ENCODE data around the gene BEAN1.

DNA sequence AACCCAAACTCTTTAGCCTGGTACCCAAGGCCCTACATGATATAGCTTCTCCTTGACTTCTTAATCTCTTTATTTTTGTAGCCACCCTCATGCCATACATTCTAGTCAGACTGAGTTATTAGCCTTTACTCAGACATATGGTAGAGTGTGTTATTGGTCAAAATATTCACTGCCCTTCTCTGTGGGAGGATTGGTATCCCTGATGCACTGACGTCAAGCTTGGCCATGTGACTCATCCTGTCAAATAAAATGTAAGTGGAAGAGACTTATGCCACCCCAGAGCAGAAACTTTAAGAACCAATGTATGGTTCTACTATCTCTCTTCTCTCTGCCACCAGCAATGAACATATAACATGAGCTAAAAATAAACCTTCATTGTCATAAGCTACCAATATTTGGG lies 12.2 kb upstream of the BEAN1 start:
- TF ChIP-seq, protein P1, sequence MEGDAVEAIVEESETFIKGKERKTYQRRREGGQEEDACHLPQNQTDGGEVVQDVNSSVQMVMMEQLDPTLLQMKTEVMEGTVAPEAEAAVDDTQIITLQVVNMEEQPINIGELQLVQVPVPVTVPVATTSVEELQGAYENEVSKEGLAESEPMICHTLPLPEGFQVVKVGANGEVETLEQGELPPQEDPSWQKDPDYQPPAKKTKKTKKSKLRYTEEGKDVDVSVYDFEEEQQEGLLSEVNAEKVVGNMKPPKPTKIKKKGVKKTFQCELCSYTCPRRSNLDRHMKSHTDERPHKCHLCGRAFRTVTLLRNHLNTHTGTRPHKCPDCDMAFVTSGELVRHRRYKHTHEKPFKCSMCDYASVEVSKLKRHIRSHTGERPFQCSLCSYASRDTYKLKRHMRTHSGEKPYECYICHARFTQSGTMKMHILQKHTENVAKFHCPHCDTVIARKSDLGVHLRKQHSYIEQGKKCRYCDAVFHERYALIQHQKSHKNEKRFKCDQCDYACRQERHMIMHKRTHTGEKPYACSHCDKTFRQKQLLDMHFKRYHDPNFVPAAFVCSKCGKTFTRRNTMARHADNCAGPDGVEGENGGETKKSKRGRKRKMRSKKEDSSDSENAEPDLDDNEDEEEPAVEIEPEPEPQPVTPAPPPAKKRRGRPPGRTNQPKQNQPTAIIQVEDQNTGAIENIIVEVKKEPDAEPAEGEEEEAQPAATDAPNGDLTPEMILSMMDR (IDR thresholded peaks at IDR 0.05; ENCODE audit: low read depth, low read length) = no peak
- no peak for TF ChIP-seq POLR2A (IDR thresholded peaks at IDR 0.05; ENCODE audit: extremely low read depth, insufficient read length)

Data from NB4 (cell line).